ENCODE data around the gene PLA2R1. TPM values are rescaled to one million over a fixed set of nuclear protein-coding genes. Genes with fewer than 3 reads are reported as not detected.
"Not testable (repeated sequence)": the region's sequence is repeated elsewhere in the genome, so short reads cannot be mapped to it uniquely, and the experiment has no call there.

PLA2R1 gene
- total and polyA plus RNA-seq, 9 donors: 9.9 to 33.8 (median 20.4) TPM

DNA sequence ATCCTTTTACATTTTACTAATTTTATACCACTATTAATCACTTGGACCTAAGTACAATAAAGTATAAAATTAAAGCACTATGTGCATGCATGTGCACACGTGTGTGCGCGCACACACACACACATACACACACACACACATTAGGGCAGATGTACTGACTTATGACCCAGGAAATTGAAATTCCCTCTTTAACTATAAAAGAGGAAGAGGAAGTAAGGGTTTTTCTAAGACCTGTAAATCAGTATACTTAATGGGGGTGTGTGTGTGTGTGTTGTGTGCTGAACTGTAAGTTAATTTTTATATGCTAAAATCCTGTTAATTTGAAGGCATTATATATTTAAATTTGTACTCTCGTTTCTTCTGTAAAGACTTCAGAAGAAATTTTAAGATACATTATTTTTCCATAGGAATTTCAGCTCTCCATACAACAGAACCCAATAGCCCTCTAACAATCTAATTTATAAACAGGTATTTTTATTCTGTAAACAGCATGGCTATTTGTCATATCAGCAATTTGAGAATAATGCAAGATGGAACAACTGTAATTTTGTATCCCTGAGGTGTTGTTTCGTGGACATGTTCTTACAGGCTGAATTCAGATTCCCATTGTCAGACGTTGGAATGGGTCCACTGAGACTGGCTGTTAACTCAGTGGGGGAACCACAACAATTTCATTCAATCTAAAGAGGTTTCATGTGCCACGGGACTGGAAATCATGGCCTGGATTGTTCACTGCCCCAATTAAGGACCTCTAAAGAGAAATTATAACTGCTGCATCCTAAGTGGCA lies 90.9 kb downstream of the PLA2R1 start:
- no peak for TF ChIP-seq EP300 (IDR thresholded peaks at IDR 0.05)
- no peak for TF ChIP-seq POLR2A (IDR thresholded peaks at IDR 0.05)
- TF ChIP-seq, protein P1, sequence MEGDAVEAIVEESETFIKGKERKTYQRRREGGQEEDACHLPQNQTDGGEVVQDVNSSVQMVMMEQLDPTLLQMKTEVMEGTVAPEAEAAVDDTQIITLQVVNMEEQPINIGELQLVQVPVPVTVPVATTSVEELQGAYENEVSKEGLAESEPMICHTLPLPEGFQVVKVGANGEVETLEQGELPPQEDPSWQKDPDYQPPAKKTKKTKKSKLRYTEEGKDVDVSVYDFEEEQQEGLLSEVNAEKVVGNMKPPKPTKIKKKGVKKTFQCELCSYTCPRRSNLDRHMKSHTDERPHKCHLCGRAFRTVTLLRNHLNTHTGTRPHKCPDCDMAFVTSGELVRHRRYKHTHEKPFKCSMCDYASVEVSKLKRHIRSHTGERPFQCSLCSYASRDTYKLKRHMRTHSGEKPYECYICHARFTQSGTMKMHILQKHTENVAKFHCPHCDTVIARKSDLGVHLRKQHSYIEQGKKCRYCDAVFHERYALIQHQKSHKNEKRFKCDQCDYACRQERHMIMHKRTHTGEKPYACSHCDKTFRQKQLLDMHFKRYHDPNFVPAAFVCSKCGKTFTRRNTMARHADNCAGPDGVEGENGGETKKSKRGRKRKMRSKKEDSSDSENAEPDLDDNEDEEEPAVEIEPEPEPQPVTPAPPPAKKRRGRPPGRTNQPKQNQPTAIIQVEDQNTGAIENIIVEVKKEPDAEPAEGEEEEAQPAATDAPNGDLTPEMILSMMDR (IDR thresholded peaks at IDR 0.05): no peak
- Histone ChIP-seq H3K27me3 (no peaks in the 10 kb centered on the region), H3K4me3 (no peak overlapping the region), H3K4me1 (ENCODE audit: insufficient read depth) (no peaks in the 10 kb centered on the region), H3K36me3 (no peaks in the 10 kb centered on the region), H3K27ac (no peak overlapping the region), H3K9me3 (no peaks in the 10 kb centered on the region)
- 85 to 91% (median 87%) methylated on average over 7 of the region's 7 CpGs for WGBS, 3 donors
- intact Hi-C loops (cut with DNase I): no loop called here
- DNase-seq: no peak

DNA sequence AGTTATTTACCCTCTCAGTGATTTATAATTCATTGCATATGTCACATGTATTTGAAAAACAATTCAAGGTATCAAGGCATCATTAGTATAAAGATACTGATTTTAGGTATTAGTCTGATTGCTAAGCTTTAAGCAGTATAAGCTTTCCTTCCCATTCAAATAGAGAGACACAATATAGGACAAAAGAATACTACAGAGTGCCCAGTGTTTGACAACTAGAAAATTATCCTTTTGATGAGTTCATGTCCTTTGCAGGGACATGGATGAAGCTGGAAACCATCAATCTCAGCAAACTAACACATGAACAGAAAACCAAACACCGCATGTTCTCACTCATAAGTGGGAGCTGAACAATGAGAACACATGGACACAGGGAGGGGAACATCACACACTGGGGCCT lies 91.9 kb downstream of the PLA2R1 start:
- H3K27me3 ChIP-seq; H3K4me3 ChIP-seq; H3K9me3 ChIP-seq; H3K27ac ChIP-seq; H3K36me3 ChIP-seq; DNase-seq; intact Hi-C loops (cut with DNase I); H3K4me1 ChIP-seq (ENCODE audit: insufficient read depth): not testable (repeated sequence)
- WGBS, 3 donors: 95 to 100% (median 97%) methylated on average over 1 of the region's 1 CpG

DNA sequence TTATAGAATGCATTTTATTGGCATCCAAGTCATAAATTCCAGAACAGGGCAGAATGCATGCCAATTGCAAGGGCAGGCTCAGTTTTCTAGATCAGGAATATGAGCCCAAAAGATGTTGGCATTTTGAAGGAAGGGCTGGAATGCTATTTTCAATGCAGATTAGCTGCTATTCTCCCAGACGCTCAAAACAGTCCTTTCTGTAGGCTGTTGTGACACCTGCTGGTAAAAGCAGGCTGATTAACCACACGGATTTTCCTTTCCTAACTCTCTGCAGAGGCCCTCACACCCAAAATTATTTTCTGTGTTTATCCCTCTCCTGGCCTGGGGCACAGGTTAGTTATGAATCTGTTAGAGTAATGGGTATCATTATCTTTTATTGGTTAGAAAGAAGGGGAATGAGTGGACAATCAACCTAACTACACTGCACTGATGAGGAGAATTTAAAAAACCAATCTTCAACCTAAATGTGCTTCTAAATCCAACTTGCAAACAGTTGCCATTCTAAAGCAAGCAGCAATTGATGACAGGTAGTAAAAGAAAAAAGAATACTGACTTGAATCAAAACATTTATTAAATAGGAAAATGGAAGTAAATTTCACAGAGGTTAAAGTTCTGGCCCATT lies 94.0 kb downstream of the PLA2R1 start:
- Histone ChIP-seq H3K9me3 (no peaks in the 10 kb centered on the region), H3K27ac (no peak overlapping the region), H3K4me3 (no peak overlapping the region), H3K27me3 (no peaks in the 10 kb centered on the region), H3K36me3 (no peaks in the 10 kb centered on the region), H3K4me1 (ENCODE audit: insufficient read depth) (no peaks in the 10 kb centered on the region)
- intact Hi-C loops (cut with DNase I): no loop called here
- TF ChIP-seq POLR2A (IDR thresholded peaks at IDR 0.05) (no peak), EP300 (IDR thresholded peaks at IDR 0.05) (no peak)
- TF ChIP-seq, protein P1 (IDR thresholded peaks at IDR 0.05): peak in 2 of 3 donors; percentile 31 to 50
- WGBS, 3 donors: 2 to 3% (median 2%) methylated on average over 2 of the region's 2 CpGs
- peak in 2 of 5 donors; percentile 17 to 30 for DNase-seq

DNA sequence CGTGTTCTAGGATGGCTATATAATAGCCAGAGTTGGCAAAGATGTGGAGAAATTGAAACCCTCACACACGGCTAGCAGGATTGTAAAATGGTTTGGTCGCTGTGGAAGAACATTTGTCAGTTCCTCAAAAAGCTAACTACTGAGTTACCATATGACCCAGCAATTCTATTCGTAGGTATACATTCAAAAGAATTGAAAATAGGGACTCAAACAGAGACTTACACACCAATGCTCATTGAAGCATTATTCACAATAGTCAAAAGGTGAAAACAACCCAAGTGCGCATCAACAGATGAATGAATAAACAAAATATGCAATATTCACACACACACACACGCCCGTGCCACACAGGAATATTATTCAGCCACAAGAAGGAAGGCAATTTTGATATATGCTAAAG lies 98.7 kb downstream of the PLA2R1 start:
- Histone ChIP-seq H3K27me3 (no peaks in the 10 kb centered on the region), H3K9me3 (no peaks in the 10 kb centered on the region), H3K4me1 (ENCODE audit: insufficient read depth) (no peaks in the 10 kb centered on the region), H3K36me3 (no peaks in the 10 kb centered on the region), H3K4me3 (no peak overlapping the region), H3K27ac (no peak overlapping the region)
- no peak for TF ChIP-seq EP300 (IDR thresholded peaks at IDR 0.05)
- TF ChIP-seq, protein P1 (IDR thresholded peaks at IDR 0.05): no peak
- TF ChIP-seq POLR2A (IDR thresholded peaks at IDR 0.05): no peak
- no peak for DNase-seq
- WGBS, 3 donors: 95 to 96% (median 96%) methylated on average over 7 of the region's 7 CpGs
- intact Hi-C loops (cut with DNase I): no loop called here

DNA sequence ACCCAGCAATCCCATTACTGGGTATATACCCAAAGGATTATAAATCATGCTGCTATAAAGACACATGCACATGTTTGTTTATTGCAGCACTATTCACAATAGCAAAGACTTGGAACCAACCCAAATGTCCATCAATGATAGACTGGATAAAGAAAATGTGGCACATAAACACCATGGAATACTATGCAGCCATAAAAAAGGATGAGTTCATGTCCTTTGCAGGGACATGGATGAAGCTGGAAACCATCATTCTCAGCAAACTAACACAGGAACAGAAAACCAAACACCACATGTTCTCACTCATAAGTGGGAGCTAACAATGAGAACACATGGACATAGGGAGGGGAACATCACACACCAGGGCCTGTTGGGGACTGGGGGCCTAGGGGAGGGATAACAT lies 99.9 kb downstream of the PLA2R1 start:
- DNase-seq; H3K4me1 ChIP-seq (ENCODE audit: insufficient read depth); H3K27ac ChIP-seq; H3K27me3 ChIP-seq; H3K36me3 ChIP-seq; H3K9me3 ChIP-seq; H3K4me3 ChIP-seq; intact Hi-C loops (cut with DNase I): not testable (repeated sequence)

Measured in ovary (tissue), 9 donors.